ENCODE results near the gene CARD14.

Gene CARD14

GRCh38 chr17:80163336-80163735, 6.5 kb upstream of the CARD14 start:
- DNase-seq (ENCODE audit: low read depth), result no peak
- no peak for TF ChIP-seq CTCF (IDR thresholded peaks at IDR 0.05; ENCODE audit: insufficient read depth, low read depth, low read length, missing control alignments)
- H3K4me3 ChIP-seq (ENCODE audit: low read depth, low read length), result no peak overlapping the region

GRCh38 chr17:80164185-80164584, 5.6 kb upstream of the CARD14 start:
- no peak for DNase-seq (ENCODE audit: low read depth)
- TF ChIP-seq CTCF (IDR thresholded peaks at IDR 0.05; ENCODE audit: insufficient read depth, low read depth, low read length, missing control alignments), result no peak
- H3K4me3 ChIP-seq (ENCODE audit: low read depth, low read length), result no peak overlapping the region

GRCh38 chr17:80166446-80166845, 3.4 kb upstream of the CARD14 start:
- TF ChIP-seq CTCF (IDR thresholded peaks at IDR 0.05; ENCODE audit: insufficient read depth, low read depth, low read length, missing control alignments), result no peak
- no peak overlapping the region for H3K4me3 ChIP-seq (ENCODE audit: low read depth, low read length)
- DNase-seq (ENCODE audit: low read depth), result no peak

- DNase-seq (ENCODE audit: low read depth), result no peak
- no peak overlapping the region for H3K4me3 ChIP-seq (ENCODE audit: low read depth, low read length)
- TF ChIP-seq CTCF (IDR thresholded peaks at IDR 0.05; ENCODE audit: insufficient read depth, low read depth, low read length, missing control alignments), result no peak
Measured at GRCh38 chr17:80168371-80168770, 1.5 kb upstream of the CARD14 start.

- no peak overlapping the region for H3K4me3 ChIP-seq (ENCODE audit: low read depth, low read length)
- TF ChIP-seq CTCF (IDR thresholded peaks at IDR 0.05; ENCODE audit: insufficient read depth, low read depth, low read length, missing control alignments), result no peak
- DNase-seq (ENCODE audit: low read depth), result no peak
Measured at GRCh38 chr17:80169107-80169506, 723 bp upstream of the CARD14 start.

- no peak for TF ChIP-seq CTCF (IDR thresholded peaks at IDR 0.05; ENCODE audit: insufficient read depth, low read depth, low read length, missing control alignments)
- DNase-seq (ENCODE audit: low read depth), result no peak
- H3K4me3 ChIP-seq (ENCODE audit: low read depth, low read length), result no peak overlapping the region
Measured at GRCh38 chr17:80171681-80172080, 1.9 kb downstream of the CARD14 start.

GRCh38 chr17:80173126-80173525, 3.3 kb downstream of the CARD14 start:
- no peak for DNase-seq (ENCODE audit: low read depth)
- no peak overlapping the region for H3K4me3 ChIP-seq (ENCODE audit: low read depth, low read length)
- no peak for TF ChIP-seq CTCF (IDR thresholded peaks at IDR 0.05; ENCODE audit: insufficient read depth, low read depth, low read length, missing control alignments)
